Stimulated activated naive CD8-positive, alpha-beta T cell treated with anti-CD3 and anti-CD28 coated beads, Interleukin-15, Interleukin-2, amounts not matched to agents 100 ng/mL and 50 ng/mL, for 24 hours (primary cell): ENCODE results near the gene AKAP9.
"Not testable (repeated sequence)": the region's sequence is repeated elsewhere in the genome, so short reads cannot be mapped to it uniquely, and the experiment has no call there.

ENCODE experiments used
- H3K27ac Mint-ChIP-seq: one replicate; pipeline ENCODE4 v1.8.0; 2021; ENCODE audit warnings: mild to moderate bottlenecking, mixed read lengths
- H3K27me3 Mint-ChIP-seq: one replicate; pipeline ENCODE4 v1.8.0; 2021; ENCODE audit warnings: mixed read lengths
- H3K36me3 Mint-ChIP-seq: one replicate; pipeline ENCODE4 v1.8.0; 2021; ENCODE audit warnings: low read depth, mixed read lengths
- H3K4me1 Mint-ChIP-seq: one replicate; pipeline ENCODE4 v1.8.0; 2021; ENCODE audit warnings: low read depth, mixed read lengths
- H3K4me3 Mint-ChIP-seq: one replicate; pipeline ENCODE4 v1.8.0; 2021; ENCODE audit warnings: mild to moderate bottlenecking, mixed read lengths
- H3K9me3 Mint-ChIP-seq: one replicate; pipeline ENCODE4 v1.8.0; 2021; ENCODE audit warnings: mixed read lengths

AKAP9 gene

DNA sequence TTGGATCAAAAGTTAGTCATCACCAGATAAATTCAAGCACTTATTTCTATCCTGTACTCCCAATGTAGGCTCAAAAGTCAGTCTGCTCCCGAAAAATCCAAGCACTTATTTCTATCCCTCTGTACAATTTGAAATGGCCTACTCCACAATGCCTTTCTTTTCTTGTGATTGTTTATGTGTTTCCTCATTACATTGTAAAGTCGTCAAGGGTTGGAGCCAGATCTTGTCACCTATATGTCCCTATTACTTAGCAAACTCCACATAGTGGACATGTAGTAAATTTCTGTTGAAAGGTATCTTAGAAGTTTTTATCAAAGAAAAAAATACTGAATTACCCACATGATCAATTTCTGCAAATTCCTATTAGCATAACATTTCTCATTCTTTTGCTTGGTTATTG lies 111.5 kb downstream of the AKAP9 start:
- Mint-ChIP-seq H3K4me3 (no peak overlapping the region), H3K27ac (no peak overlapping the region), H3K9me3 (no peaks in the 10 kb centered on the region), H3K27me3 (no peaks in the 10 kb centered on the region), H3K36me3 (peaks cover 33% of the 10 kb centered on the region), H3K4me1 (no peaks in the 10 kb centered on the region)

GRCh38 chr7:92052684-92053083 lies 112.0 kb downstream of the AKAP9 start:
- H3K4me3 Mint-ChIP-seq: no peak overlapping the region
- peaks cover 4% of the 10 kb centered on the region for H3K4me1 Mint-ChIP-seq
- no peak overlapping the region for H3K27ac Mint-ChIP-seq
- H3K27me3 Mint-ChIP-seq: no peaks in the 10 kb centered on the region
- H3K36me3 Mint-ChIP-seq: peaks cover 29% of the 10 kb centered on the region
- H3K9me3 Mint-ChIP-seq: no peaks in the 10 kb centered on the region

- Mint-ChIP-seq H3K4me3 (no peak overlapping the region), H3K27me3 (no peaks in the 10 kb centered on the region), H3K36me3 (peaks cover 26% of the 10 kb centered on the region), H3K27ac (no peak overlapping the region), H3K9me3 (no peaks in the 10 kb centered on the region), H3K4me1 (peaks cover 10% of the 10 kb centered on the region)
These were observed 112.7 kb downstream of the AKAP9 start for GRCh38 chr7:92053312-92053711.

DNA sequence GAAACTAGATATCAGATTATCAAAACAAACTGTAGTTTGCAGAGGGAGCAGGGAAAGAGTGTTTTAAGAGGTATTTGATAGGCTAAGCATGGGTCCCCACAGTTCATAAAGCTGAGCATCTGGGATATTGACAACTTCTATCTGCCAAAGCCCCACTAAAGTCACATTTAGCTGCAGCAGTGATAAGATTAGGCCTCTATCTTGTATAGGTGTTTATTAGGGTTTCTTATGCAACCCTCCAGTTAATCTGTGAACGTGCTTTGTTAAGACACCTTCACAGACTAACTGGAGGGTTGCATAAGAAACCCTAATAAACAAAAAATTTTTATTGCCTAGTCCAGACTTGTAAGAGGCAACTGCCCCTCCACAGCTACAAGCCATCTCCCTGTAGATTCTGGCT lies 115.6 kb downstream of the AKAP9 start:
- H3K9me3 Mint-ChIP-seq: no peaks in the 10 kb centered on the region
- peaks cover 13% of the 10 kb centered on the region for H3K4me1 Mint-ChIP-seq
- no peak overlapping the region for H3K27ac Mint-ChIP-seq
- H3K27me3 Mint-ChIP-seq: no peaks in the 10 kb centered on the region
- no peak overlapping the region for H3K4me3 Mint-ChIP-seq
- H3K36me3 Mint-ChIP-seq: peaks cover 7% of the 10 kb centered on the region

- H3K9me3 Mint-ChIP-seq: no peaks in the 10 kb centered on the region
- no peak overlapping the region for H3K4me3 Mint-ChIP-seq
- H3K36me3 Mint-ChIP-seq: peaks cover 10% of the 10 kb centered on the region
- peaks cover 13% of the 10 kb centered on the region for H3K4me1 Mint-ChIP-seq
- H3K27me3 Mint-ChIP-seq: no peaks in the 10 kb centered on the region
- H3K27ac Mint-ChIP-seq: no peak overlapping the region
These were observed 116.7 kb downstream of the AKAP9 start for GRCh38 chr7:92057375-92057774.

- Mint-ChIP-seq H3K4me3 (no peak overlapping the region), H3K9me3 (no peaks in the 10 kb centered on the region), H3K4me1 (peaks cover 13% of the 10 kb centered on the region), H3K27me3 (no peaks in the 10 kb centered on the region), H3K36me3 (peaks cover 10% of the 10 kb centered on the region), H3K27ac (no peak overlapping the region)
These were observed 117.4 kb downstream of the AKAP9 start for GRCh38 chr7:92058040-92058439.

GRCh38 chr7:92058899-92059298 lies 118.2 kb downstream of the AKAP9 start:
- no peaks in the 10 kb centered on the region for H3K9me3 Mint-ChIP-seq

DNA sequence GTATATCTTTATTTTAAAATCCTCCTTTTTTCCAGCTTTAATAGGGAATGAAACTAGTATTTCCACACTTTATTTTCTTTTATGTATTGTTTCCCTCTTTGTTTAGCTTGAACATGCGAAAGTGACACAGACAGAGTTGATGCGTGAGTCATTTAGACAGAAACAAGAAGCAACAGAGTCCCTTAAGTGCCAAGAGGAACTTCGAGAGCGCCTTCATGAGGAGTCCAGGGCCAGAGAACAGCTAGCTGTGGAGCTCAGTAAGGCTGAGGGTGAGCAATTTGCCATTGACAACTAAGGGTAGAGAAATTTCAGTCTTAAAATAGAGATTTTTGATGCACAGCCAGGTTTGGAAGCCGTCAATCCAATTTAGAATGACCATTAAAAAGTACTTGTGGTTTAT lies 120.5 kb downstream of the AKAP9 start:
- Mint-ChIP-seq H3K4me3 (no peak overlapping the region), H3K36me3 (peaks cover 24% of the 10 kb centered on the region), H3K4me1 (peaks cover 13% of the 10 kb centered on the region), H3K27ac (no peak overlapping the region), H3K27me3 (no peaks in the 10 kb centered on the region), H3K9me3 (no peaks in the 10 kb centered on the region)

More at GRCh38 chr7:92058899-92059298, 118.2 kb downstream of the AKAP9 start:
- Mint-ChIP-seq H3K36me3 (peaks cover 15% of the 10 kb centered on the region), H3K27ac (no peak overlapping the region), H3K4me3 (no peak overlapping the region), H3K27me3 (no peaks in the 10 kb centered on the region), H3K4me1 (peaks cover 13% of the 10 kb centered on the region)

GRCh38 chr7:92064438-92065029 lies 123.9 kb downstream of the AKAP9 start:
- H3K36me3 Mint-ChIP-seq: peaks cover 48% of the 10 kb centered on the region
- no peak overlapping the region for H3K27ac Mint-ChIP-seq

GRCh38 chr7:92071032-92071431 lies 130.4 kb downstream of the AKAP9 start:
- no peaks in the 10 kb centered on the region for H3K4me1 Mint-ChIP-seq
- H3K4me3 Mint-ChIP-seq: no peak overlapping the region
- no peaks in the 10 kb centered on the region for H3K9me3 Mint-ChIP-seq
- peaks cover 65% of the 10 kb centered on the region for H3K36me3 Mint-ChIP-seq
- H3K27ac Mint-ChIP-seq: no peak overlapping the region
- H3K27me3 Mint-ChIP-seq: no peaks in the 10 kb centered on the region

More at GRCh38 chr7:92064438-92065029, 123.9 kb downstream of the AKAP9 start:
- no peak overlapping the region for H3K4me3 Mint-ChIP-seq
- H3K9me3 Mint-ChIP-seq: no peaks in the 10 kb centered on the region
- no peaks in the 10 kb centered on the region for H3K27me3 Mint-ChIP-seq
- no peaks in the 10 kb centered on the region for H3K4me1 Mint-ChIP-seq

DNA sequence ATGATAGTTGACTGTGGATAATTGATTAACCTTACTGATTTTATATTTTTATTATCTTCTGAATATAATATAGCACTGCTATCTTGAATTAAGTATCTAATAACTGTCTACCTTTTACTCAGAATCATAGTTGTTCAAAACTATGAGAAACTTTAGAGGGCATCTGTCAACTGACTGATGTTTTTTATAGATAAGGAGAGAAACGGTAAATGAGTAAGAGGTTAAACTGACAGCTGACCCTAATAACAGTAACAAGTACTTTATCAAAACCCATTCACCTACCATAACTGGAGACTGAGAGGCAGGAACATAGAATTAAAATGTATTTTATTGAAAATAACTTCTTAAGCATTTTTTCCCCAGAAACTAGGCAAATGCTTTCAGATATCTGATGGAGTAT lies 131.5 kb downstream of the AKAP9 start:
- no peaks in the 10 kb centered on the region for H3K27me3 Mint-ChIP-seq
- H3K4me3 Mint-ChIP-seq: no peak overlapping the region
- no peaks in the 10 kb centered on the region for H3K4me1 Mint-ChIP-seq
- H3K27ac Mint-ChIP-seq: no peak overlapping the region
- H3K36me3 Mint-ChIP-seq: peaks cover 58% of the 10 kb centered on the region
- H3K9me3 Mint-ChIP-seq: no peaks in the 10 kb centered on the region

GRCh38 chr7:92072708-92073107 lies 132.0 kb downstream of the AKAP9 start:
- Mint-ChIP-seq H3K4me1 (no peaks in the 10 kb centered on the region), H3K27ac (no peak overlapping the region), H3K36me3 (peaks cover 56% of the 10 kb centered on the region), H3K9me3 (no peaks in the 10 kb centered on the region), H3K27me3 (no peaks in the 10 kb centered on the region), H3K4me3 (no peak overlapping the region)

DNA sequence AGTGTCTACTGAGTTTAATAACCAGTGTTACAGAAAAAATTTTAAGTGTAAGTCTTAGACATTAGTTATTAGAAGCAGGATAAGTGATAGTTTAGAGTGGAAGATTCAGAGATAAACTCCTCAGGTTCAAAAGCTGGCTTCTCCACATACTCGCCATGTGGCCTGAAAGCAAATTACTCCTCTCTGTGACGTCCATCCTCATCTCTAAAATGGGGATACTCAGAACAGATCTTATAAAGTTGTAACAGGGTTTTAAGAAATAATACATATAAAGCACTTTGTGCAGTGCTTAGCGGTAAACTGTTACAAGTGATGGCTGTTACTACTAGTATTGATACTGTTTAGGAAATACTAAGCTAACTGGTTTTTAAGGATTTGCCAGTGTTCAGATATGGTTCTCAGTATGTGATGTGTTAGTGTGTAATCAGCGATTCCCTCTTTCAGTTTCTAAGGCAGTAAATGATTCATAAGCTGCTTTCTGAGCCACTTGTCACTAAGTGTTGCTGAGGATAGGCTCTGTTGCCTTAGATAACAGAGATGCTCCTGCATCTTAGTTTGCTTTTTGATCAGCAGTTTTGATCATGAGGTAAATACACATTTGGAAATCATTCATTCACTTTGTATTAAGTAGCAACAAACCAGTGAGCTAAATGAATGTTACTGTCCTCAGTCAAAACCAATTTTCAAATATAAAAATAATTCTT lies 134.9 kb downstream of the AKAP9 start:
- Mint-ChIP-seq H3K36me3 (peaks cover 51% of the 10 kb centered on the region), H3K27me3 (no peaks in the 10 kb centered on the region), H3K4me1 (no peaks in the 10 kb centered on the region), H3K9me3 (no peaks in the 10 kb centered on the region), H3K27ac (no peak overlapping the region), H3K4me3 (no peak overlapping the region)

- no peaks in the 10 kb centered on the region for H3K9me3 Mint-ChIP-seq
- H3K4me1 Mint-ChIP-seq: no peaks in the 10 kb centered on the region
- H3K36me3 Mint-ChIP-seq: peaks cover 47% of the 10 kb centered on the region
- no peaks in the 10 kb centered on the region for H3K27me3 Mint-ChIP-seq
- H3K27ac Mint-ChIP-seq: no peak overlapping the region
- no peak overlapping the region for H3K4me3 Mint-ChIP-seq
These were observed 135.8 kb downstream of the AKAP9 start for GRCh38 chr7:92076509-92076908.

- H3K4me3 Mint-ChIP-seq, H3K27me3 Mint-ChIP-seq, H3K27ac Mint-ChIP-seq, H3K4me1 Mint-ChIP-seq, H3K9me3 Mint-ChIP-seq: not testable (repeated sequence)
- peaks cover 64% of the 10 kb centered on the region for H3K36me3 Mint-ChIP-seq
These were observed 143.3 kb downstream of the AKAP9 start for GRCh38 chr7:92083922-92084321.

DNA sequence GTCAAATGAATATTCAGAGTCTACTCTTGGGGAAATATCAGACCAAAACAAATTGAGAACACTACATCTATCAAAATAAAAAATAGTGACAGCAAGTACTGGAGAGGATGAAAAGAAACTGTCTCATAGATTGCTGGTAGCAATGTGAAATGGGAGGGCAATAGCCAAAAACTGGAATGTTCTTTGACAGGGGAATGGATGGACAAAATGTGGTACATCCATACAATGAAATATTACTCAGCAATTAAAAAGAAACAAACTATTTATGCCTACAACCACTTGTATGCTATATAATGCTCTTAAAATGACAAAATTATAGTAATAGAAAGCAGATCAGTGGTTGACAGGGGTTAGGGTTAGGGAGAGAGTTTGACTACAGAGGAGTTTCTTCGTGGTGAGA lies 147.6 kb downstream of the AKAP9 start:
- H3K4me3 Mint-ChIP-seq: no peak overlapping the region
- peaks cover 63% of the 10 kb centered on the region for H3K36me3 Mint-ChIP-seq
- no peaks in the 10 kb centered on the region for H3K4me1 Mint-ChIP-seq
- no peaks in the 10 kb centered on the region for H3K9me3 Mint-ChIP-seq
- no peak overlapping the region for H3K27ac Mint-ChIP-seq
- H3K27me3 Mint-ChIP-seq: no peaks in the 10 kb centered on the region
